H9 (cell line): ENCODE data around the gene SWT1. TPM values are rescaled to one million over a fixed set of nuclear protein-coding genes. Genes with fewer than 3 reads are reported as not detected.

Source experiments
- DNase-seq: peaks from one replicate; pipeline ENCODE4 v3.0.0-alpha.2; 2017
- H2AFZ ChIP-seq: one replicate; pipeline ENCODE4 v1.6.1; 2013; ENCODE audit warnings: mild to moderate bottlenecking, low read length, control low read depth, moderate library complexity
- H2AK5ac ChIP-seq: 2 replicates; pipeline ENCODE4 v1.6.1; 2013; ENCODE audit warnings: low read length, control low read depth, mixed read lengths; ENCODE audit not compliant: insufficient read length
- H2BK120ac ChIP-seq: one replicate; pipeline ENCODE4 v1.6.1; 2013; ENCODE audit warnings: low read depth, mild to moderate bottlenecking, low read length, control low read depth, inconsistent platforms; ENCODE audit not compliant: poor library complexity, severe bottlenecking
- H2BK12ac ChIP-seq: 2 replicates; pipeline ENCODE4 v1.6.1; 2013; ENCODE audit warnings: low read length, control low read depth, mixed read lengths, low read depth; ENCODE audit not compliant: insufficient read length
- H2BK15ac ChIP-seq: 2 replicates; pipeline ENCODE4 v1.6.1; 2013; ENCODE audit warnings: low read depth, low read length, control low read depth
- H2BK20ac ChIP-seq: one replicate; pipeline ENCODE4 v1.6.1; 2013; ENCODE audit warnings: low read depth, mild to moderate bottlenecking, low read length, control low read depth, inconsistent platforms; ENCODE audit not compliant: poor library complexity, severe bottlenecking
- H2BK5ac ChIP-seq: 2 replicates; pipeline ENCODE4 v1.6.1; 2013; ENCODE audit warnings: low read length, control low read depth, mixed read lengths; ENCODE audit not compliant: insufficient read length
- H3K14ac ChIP-seq: 2 replicates; pipeline ENCODE4 v1.6.1; 2013; ENCODE audit warnings: low read length, control low read depth; ENCODE audit not compliant: insufficient read depth
- H3K18ac ChIP-seq: 2 replicates; pipeline ENCODE4 v1.6.1; 2013; ENCODE audit warnings: low read depth, mild to moderate bottlenecking, mixed read lengths, low read length, control low read depth; ENCODE audit not compliant: insufficient read length
- H3K23ac ChIP-seq: 2 replicates; pipeline ENCODE4 v1.6.1; 2013; ENCODE audit warnings: low read length, control low read depth, mixed read lengths, low read depth; ENCODE audit not compliant: insufficient read length
- H3K23me2 ChIP-seq: 2 replicates; pipeline ENCODE4 v1.6.1; 2013; ENCODE audit warnings: low read depth, mild to moderate bottlenecking, mixed read lengths, low read length, control low read depth; ENCODE audit not compliant: insufficient read length, poor library complexity, severe bottlenecking
- H3K27ac ChIP-seq: 2 replicates; pipeline ENCODE4 v1.5.1; 2013; ENCODE audit warnings: low read length, control low read depth, mixed read lengths, low read depth; ENCODE audit not compliant: insufficient read length
- H3K27me3 ChIP-seq: 2 replicates; pipeline ENCODE4 v1.6.1; 2013; ENCODE audit warnings: low read length, control low read depth, inconsistent platforms; ENCODE audit not compliant: insufficient read depth
- H3K4ac ChIP-seq: 2 replicates; pipeline ENCODE4 v1.6.1; 2013; ENCODE audit warnings: low read depth, mild to moderate bottlenecking, control low read depth, inconsistent platforms, low read length, moderate library complexity
- H3K4me1 ChIP-seq: 2 replicates; pipeline ENCODE4 v1.6.1; 2013; ENCODE audit warnings: low read length, control low read depth, inconsistent platforms; ENCODE audit not compliant: insufficient read depth
- H3K4me2 ChIP-seq: 2 replicates; pipeline ENCODE4 v1.6.1; 2013; ENCODE audit warnings: low read length, control low read depth, mixed read lengths; ENCODE audit not compliant: insufficient read length, insufficient read depth
- H3K56ac ChIP-seq: 2 replicates; pipeline ENCODE4 v1.6.1; 2013; ENCODE audit warnings: low read depth, mild to moderate bottlenecking, mixed read lengths, low read length, control low read depth; ENCODE audit not compliant: insufficient read length
- H3K79me1 ChIP-seq: 2 replicates; pipeline ENCODE4 v1.6.1; 2013; ENCODE audit warnings: low read depth, mild to moderate bottlenecking, moderate library complexity, low read length, control low read depth, inconsistent platforms; ENCODE audit not compliant: insufficient read depth, poor library complexity, severe bottlenecking
- H3K79me2 ChIP-seq: 2 replicates; pipeline ENCODE4 v1.6.1; 2013; ENCODE audit warnings: low read length, control low read depth, inconsistent platforms; ENCODE audit not compliant: insufficient read depth
- H3K9ac ChIP-seq: 2 replicates; pipeline ENCODE4 v1.6.1; 2013; ENCODE audit warnings: low read length, control low read depth, mixed read lengths; ENCODE audit not compliant: insufficient read length; ENCODE audit errors: extremely low read depth
- H3K9me3 ChIP-seq: one replicate; pipeline ENCODE4 v1.6.1; 2013; ENCODE audit warnings: low read depth, low read length, inconsistent platforms; ENCODE audit not compliant: control insufficient read depth
- H3T11ph ChIP-seq: one replicate; pipeline ENCODE4 v1.6.1; 2013; ENCODE audit warnings: mild to moderate bottlenecking, low read length, control low read depth, inconsistent platforms
- H4K20me1 ChIP-seq: one replicate; pipeline ENCODE4 v1.6.1; 2013; ENCODE audit not compliant: control insufficient read depth, insufficient read length, insufficient read depth
- H4K5ac ChIP-seq: 2 replicates; pipeline ENCODE4 v1.6.1; 2013; ENCODE audit warnings: low read depth, mild to moderate bottlenecking, mixed read lengths, low read length, control low read depth; ENCODE audit not compliant: insufficient read length
- H4K8ac ChIP-seq: replicated peaks from 2 replicates; pipeline ENCODE4 v1.6.1; 2013; ENCODE audit warnings: low read length, control low read depth, mixed read lengths, low read depth; ENCODE audit not compliant: insufficient read length
- H4K91ac ChIP-seq: 2 replicates; pipeline ENCODE4 v1.6.1; 2013; ENCODE audit warnings: low read depth, mild to moderate bottlenecking, moderate library complexity, mixed read lengths, low read length, control low read depth; ENCODE audit not compliant: insufficient read length
- H3K27ac Mint-ChIP-seq, 3 experiments: 2 replicates in 2 of 3; 3 replicates in 1 of 3; pipeline ENCODE4 v1.8.0; 2020 to 2021; ENCODE audit warnings: mixed read lengths in 3 of 3, mild to moderate bottlenecking in 1 of 3, moderate library complexity in 1 of 3
- H3K27me3 Mint-ChIP-seq: 2 replicates; pipeline ENCODE4 v1.8.0; 2021; ENCODE audit warnings: low read depth, mild to moderate bottlenecking, moderate library complexity, mixed read lengths
- H3K36me3 Mint-ChIP-seq, 3 experiments: 2 replicates in 2 of 3; 3 replicates in 1 of 3; pipeline ENCODE4 v1.8.0; 2020 to 2021; ENCODE audit warnings: low read depth in 3 of 3, mixed read lengths in 3 of 3; ENCODE audit not compliant: insufficient read depth in 1 of 3
- H3K4me1 Mint-ChIP-seq, 2 experiments: 2 replicates each; pipeline ENCODE4 v1.8.0; 2020; ENCODE audit warnings: mixed read lengths in 2 of 2
- H3K4me3 Mint-ChIP-seq, 2 experiments: 2 replicates in 1 of 2; 3 replicates in 1 of 2; pipeline ENCODE4 v1.8.0; 2020 to 2021; ENCODE audit warnings: mild to moderate bottlenecking in 2 of 2, mixed read lengths in 2 of 2, moderate library complexity in 1 of 2
- H3K9me3 Mint-ChIP-seq, 2 experiments: 2 replicates in 1 of 2; 3 replicates in 1 of 2; pipeline ENCODE4 v1.8.0; 2020; ENCODE audit warnings: mild to moderate bottlenecking in 2 of 2, mixed read lengths in 2 of 2, moderate library complexity in 1 of 2
- WGBS: extraction: QIAGEN DNeasy Blood & Tissue Kit; methylation state at CpG from one replicate; pipeline ENCODE4 v1.1.7; 2013; ENCODE audit warnings: missing lambda C conversion rate, low lambda C conversion rate, mixed read lengths; ENCODE audit not compliant: insufficient read length; ENCODE audit errors: extremely low coverage; 5-methylcytosine and 5-hydroxymethylcytosine counted together
- total RNA-seq: library from RNA; stranded (reverse); gene quantifications from 2 replicates; pipeline ENCODE4 v1.2.1, GENCODE V29; 2021
- TF ChIP-seq, protein P1 (sequence below): fragments of 200-600 bp; sonication (generic); conservative IDR thresholded peaks from 3 replicates; pipeline ENCODE4 v1.8.0; 2021; ENCODE audit warnings: antibody characterized with exemption, mild to moderate bottlenecking

Gene SWT1
- total RNA-seq, 1 experiment from 2014 or later, result 5.2 TPM

GRCh38 chr1:185293967-185294542 lies 137.1 kb downstream of the SWT1 start:
- no peak overlapping the region for H4K8ac ChIP-seq
- no peaks in the 10 kb centered on the region for H3K4me1 ChIP-seq
- H3K79me1 ChIP-seq, result no peaks in the 10 kb centered on the region
- no peak overlapping the region for H3K27ac ChIP-seq
- no peak overlapping the region for H4K91ac ChIP-seq
- peaks cover 19 to 52% (median 25%) of the 10 kb centered on the region in 3 experiments; a peak in 6 of 7 replicates for H3K36me3 Mint-ChIP-seq
- peak overlapping the region in 1 of 3 experiments; percentile 85; a peak in 1 of 7 replicates for H3K27ac Mint-ChIP-seq
- H3K4me1 Mint-ChIP-seq, result no peaks in the 10 kb centered on the region
- no peak overlapping the region for H3K23ac ChIP-seq
- H3K56ac ChIP-seq, result no peak overlapping the region
- H3K27me3 ChIP-seq, result no peaks in the 10 kb centered on the region
- H3K9ac ChIP-seq, result no peak overlapping the region
- no peak overlapping the region for H4K5ac ChIP-seq
- H3T11ph ChIP-seq, result no peak overlapping the region
- no peak overlapping the region for H3K4me2 ChIP-seq
- H2BK15ac ChIP-seq, result no peak overlapping the region
- H2BK12ac ChIP-seq, result no peak overlapping the region
- no CpG with 5 or more reads among the region's 1 CpG for WGBS
- H3K18ac ChIP-seq, result no peak overlapping the region
- H3K4me3 Mint-ChIP-seq, result no peak overlapping the region
- no peak overlapping the region for H2BK120ac ChIP-seq
- H2BK20ac ChIP-seq, result no peak overlapping the region
- H3K9me3 Mint-ChIP-seq, result no peaks in the 10 kb centered on the region; a peak in 1 of 5 replicates
- no peaks in the 10 kb centered on the region for H3K23me2 ChIP-seq
- no peaks in the 10 kb centered on the region for H3K9me3 ChIP-seq
- no peak overlapping the region for H3K4ac ChIP-seq
- H3K14ac ChIP-seq, result no peak overlapping the region
- H2AK5ac ChIP-seq, result no peak overlapping the region
- no peak overlapping the region for H2BK5ac ChIP-seq
- TF ChIP-seq, protein P1, sequence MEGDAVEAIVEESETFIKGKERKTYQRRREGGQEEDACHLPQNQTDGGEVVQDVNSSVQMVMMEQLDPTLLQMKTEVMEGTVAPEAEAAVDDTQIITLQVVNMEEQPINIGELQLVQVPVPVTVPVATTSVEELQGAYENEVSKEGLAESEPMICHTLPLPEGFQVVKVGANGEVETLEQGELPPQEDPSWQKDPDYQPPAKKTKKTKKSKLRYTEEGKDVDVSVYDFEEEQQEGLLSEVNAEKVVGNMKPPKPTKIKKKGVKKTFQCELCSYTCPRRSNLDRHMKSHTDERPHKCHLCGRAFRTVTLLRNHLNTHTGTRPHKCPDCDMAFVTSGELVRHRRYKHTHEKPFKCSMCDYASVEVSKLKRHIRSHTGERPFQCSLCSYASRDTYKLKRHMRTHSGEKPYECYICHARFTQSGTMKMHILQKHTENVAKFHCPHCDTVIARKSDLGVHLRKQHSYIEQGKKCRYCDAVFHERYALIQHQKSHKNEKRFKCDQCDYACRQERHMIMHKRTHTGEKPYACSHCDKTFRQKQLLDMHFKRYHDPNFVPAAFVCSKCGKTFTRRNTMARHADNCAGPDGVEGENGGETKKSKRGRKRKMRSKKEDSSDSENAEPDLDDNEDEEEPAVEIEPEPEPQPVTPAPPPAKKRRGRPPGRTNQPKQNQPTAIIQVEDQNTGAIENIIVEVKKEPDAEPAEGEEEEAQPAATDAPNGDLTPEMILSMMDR, result no peak
- DNase-seq, result no peak
- H4K20me1 ChIP-seq, result no peaks in the 10 kb centered on the region
- no peak overlapping the region for H2AFZ ChIP-seq
- no peaks in the 10 kb centered on the region for H3K27me3 Mint-ChIP-seq
- H3K79me2 ChIP-seq, result no peaks in the 10 kb centered on the region
